Skeletal muscle satellite cell (primary cell): Measurements from ENCODE around the gene BACE1-AS. TPM values are rescaled to one million over a fixed set of nuclear protein-coding genes. Genes with fewer than 3 reads are reported as not detected.
"Not testable (repeated sequence)": the region's sequence is repeated elsewhere in the genome, so short reads cannot be mapped to it uniquely, and the experiment has no call there.

Source experiments
- H3K27me3 ChIP-seq: 2 replicates; pipeline ENCODE4 v1.7.0; 2013; ENCODE audit warnings: low read length; ENCODE audit not compliant: control insufficient read depth, insufficient read depth
- H3K36me3 ChIP-seq: 2 replicates; pipeline ENCODE4 v1.7.0; 2013; ENCODE audit warnings: mild to moderate bottlenecking, control low read depth, low read length; ENCODE audit not compliant: insufficient read depth
- H3K4me1 ChIP-seq: 2 replicates; pipeline ENCODE4 v1.7.0; 2013; ENCODE audit warnings: low read length; ENCODE audit not compliant: control insufficient read depth, insufficient read depth
- H3K4me2 ChIP-seq: 2 replicates; pipeline ENCODE4 v1.7.0; 2013; ENCODE audit warnings: mild to moderate bottlenecking, low read length
- H3K4me3 ChIP-seq: 2 replicates; pipeline ENCODE4 v1.7.0; 2013; ENCODE audit warnings: low read length
- H3K9ac ChIP-seq: 2 replicates; pipeline ENCODE4 v1.7.0; 2013; ENCODE audit warnings: mild to moderate bottlenecking, low read depth, low read length, moderate library complexity
- H3K9me3 ChIP-seq: replicated peaks from 2 replicates; pipeline ENCODE4 v1.7.0; 2013; ENCODE audit warnings: mild to moderate bottlenecking, control low read depth, low read length
- total RNA-seq: library from RNA; depleted of rRNA; stranded (reverse); fragments of >200 nt; gene quantifications from 2 replicates; pipeline ENCODE4 v1.2.3, GENCODE V29; 2012; rRNA removed

Gene BACE1-AS
- 1.7 and 2.0 TPM in 2 replicates for total RNA-seq

- Histone ChIP-seq H3K27me3 (no peaks in the 10 kb centered on the region), H3K4me2 (no peak within 1 kb of the TSS), H3K9me3 (no peaks in the 10 kb centered on the region), H3K4me3 (no peak within 1 kb of the TSS), H3K4me1 (no peaks in the 10 kb centered on the region), H3K36me3 (peaks cover 67% of the 10 kb centered on the region), H3K9ac (no peak within 1 kb of the TSS)
These were observed at the start of gene BACE1-AS for GRCh38 chr11:117290809-117291396. TSS of gene BACE1-AS (plus strand) at chr11:117291346.

GRCh38 chr11:117248341-117248740 lies 42.8 kb upstream of the BACE1-AS start:
- no peak overlapping the region for H3K9ac ChIP-seq
- H3K4me1 ChIP-seq, result no peaks in the 10 kb centered on the region
- no peak overlapping the region for H3K4me2 ChIP-seq
- H3K9me3 ChIP-seq, result no peaks in the 10 kb centered on the region
- H3K27me3 ChIP-seq, result no peaks in the 10 kb centered on the region
- no peak overlapping the region for H3K4me3 ChIP-seq
- peaks cover 40% of the 10 kb centered on the region for H3K36me3 ChIP-seq

GRCh38 chr11:117249571-117249970 lies 41.6 kb upstream of the BACE1-AS start:
- no peaks in the 10 kb centered on the region for H3K9me3 ChIP-seq
- H3K4me2 ChIP-seq, result no peak overlapping the region
- H3K27me3 ChIP-seq, result no peaks in the 10 kb centered on the region
- peaks cover 34% of the 10 kb centered on the region for H3K36me3 ChIP-seq
- no peaks in the 10 kb centered on the region for H3K4me1 ChIP-seq
- no peak overlapping the region for H3K4me3 ChIP-seq
- no peak overlapping the region for H3K9ac ChIP-seq

GRCh38 chr11:117251506-117251905 lies 39.6 kb upstream of the BACE1-AS start:
- Histone ChIP-seq H3K36me3 (peaks cover 23% of the 10 kb centered on the region), H3K9me3 (no peaks in the 10 kb centered on the region), H3K9ac (no peak overlapping the region), H3K27me3 (no peaks in the 10 kb centered on the region), H3K4me1 (no peaks in the 10 kb centered on the region), H3K4me3 (no peak overlapping the region), H3K4me2 (no peak overlapping the region)

GRCh38 chr11:117255966-117256365 lies 35.2 kb upstream of the BACE1-AS start:
- peaks cover 2% of the 10 kb centered on the region for H3K36me3 ChIP-seq
- H3K9me3 ChIP-seq, result no peaks in the 10 kb centered on the region
- H3K4me2 ChIP-seq, result no peak overlapping the region
- no peak overlapping the region for H3K4me3 ChIP-seq
- no peaks in the 10 kb centered on the region for H3K27me3 ChIP-seq
- H3K4me1 ChIP-seq, result peaks cover 11% of the 10 kb centered on the region
- H3K9ac ChIP-seq, result no peak overlapping the region

- Histone ChIP-seq H3K4me1 (peaks cover 11% of the 10 kb centered on the region), H3K4me2 (no peak overlapping the region), H3K27me3 (no peaks in the 10 kb centered on the region), H3K36me3 (peaks cover 2% of the 10 kb centered on the region), H3K4me3 (no peak overlapping the region), H3K9ac (no peak overlapping the region), H3K9me3 (no peaks in the 10 kb centered on the region)
These were observed 34.6 kb upstream of the BACE1-AS start for GRCh38 chr11:117256573-117256972.

- peaks cover 2% of the 10 kb centered on the region for H3K36me3 ChIP-seq
- H3K9me3 ChIP-seq, result no peaks in the 10 kb centered on the region
- H3K9ac ChIP-seq, result no peak overlapping the region
- H3K4me3 ChIP-seq, result no peak overlapping the region
- no peak overlapping the region for H3K4me2 ChIP-seq
- H3K27me3 ChIP-seq, result no peaks in the 10 kb centered on the region
- H3K4me1 ChIP-seq, result peaks cover 11% of the 10 kb centered on the region
These were observed 32.6 kb upstream of the BACE1-AS start for GRCh38 chr11:117258576-117258975.

- no peak overlapping the region for H3K9ac ChIP-seq
- no peaks in the 10 kb centered on the region for H3K36me3 ChIP-seq
- H3K4me1 ChIP-seq, result peaks cover 11% of the 10 kb centered on the region
- no peak overlapping the region for H3K4me3 ChIP-seq
- no peaks in the 10 kb centered on the region for H3K9me3 ChIP-seq
- H3K27me3 ChIP-seq, result no peaks in the 10 kb centered on the region
- peak overlapping the region; percentile 38 for H3K4me2 ChIP-seq
These were observed 31.7 kb upstream of the BACE1-AS start for GRCh38 chr11:117259417-117259816.

GRCh38 chr11:117264624-117265323 lies 26.4 kb upstream of the BACE1-AS start:
- not testable (repeated sequence) for H3K36me3 ChIP-seq, H3K4me2 ChIP-seq, H3K9ac ChIP-seq, H3K9me3 ChIP-seq, H3K4me1 ChIP-seq, H3K27me3 ChIP-seq, H3K4me3 ChIP-seq

- Histone ChIP-seq H3K4me2 (no peak overlapping the region), H3K4me3 (no peak overlapping the region), H3K4me1 (no peaks in the 10 kb centered on the region), H3K36me3 (no peaks in the 10 kb centered on the region), H3K27me3 (no peaks in the 10 kb centered on the region), H3K9me3 (no peaks in the 10 kb centered on the region), H3K9ac (no peak overlapping the region)
These were observed 25.4 kb upstream of the BACE1-AS start for GRCh38 chr11:117265745-117266144.

GRCh38 chr11:117269856-117270255 lies 21.3 kb upstream of the BACE1-AS start:
- Histone ChIP-seq H3K4me1 (peaks cover 10% of the 10 kb centered on the region), H3K9me3 (no peaks in the 10 kb centered on the region), H3K4me3 (no peak overlapping the region), H3K27me3 (no peaks in the 10 kb centered on the region), H3K4me2 (no peak overlapping the region), H3K36me3 (no peaks in the 10 kb centered on the region), H3K9ac (no peak overlapping the region)

GRCh38 chr11:117271208-117271607 lies 19.9 kb upstream of the BACE1-AS start:
- H3K9ac ChIP-seq, result no peak overlapping the region
- H3K4me3 ChIP-seq, result no peak overlapping the region

More at GRCh38 chr11:117271208-117271607, 19.9 kb upstream of the BACE1-AS start:
- Histone ChIP-seq H3K4me2 (no peak overlapping the region), H3K4me1 (peaks cover 10% of the 10 kb centered on the region), H3K9me3 (no peaks in the 10 kb centered on the region), H3K36me3 (no peaks in the 10 kb centered on the region), H3K27me3 (no peaks in the 10 kb centered on the region)
